C4-2B (cell line): ENCODE results near the gene PIP4K2C.

Experiments used
- H3K27ac ChIP-seq: fragments of 450-650 bp; 2 replicates; pipeline ENCODE4 v1.5.1; 2017
- ZFX ChIP-seq: fragments of 450-650 bp; IDR thresholded peaks from 2 replicates; pipeline ENCODE4 v1.6.1; 2017
- TF ChIP-seq, protein P1 (sequence below): fragments of 450-650 bp; conservative IDR thresholded peaks from 2 replicates; pipeline ENCODE4 v1.5.1; 2017; ENCODE audit warnings: mild to moderate bottlenecking

The PIP4K2C gene

DNA sequence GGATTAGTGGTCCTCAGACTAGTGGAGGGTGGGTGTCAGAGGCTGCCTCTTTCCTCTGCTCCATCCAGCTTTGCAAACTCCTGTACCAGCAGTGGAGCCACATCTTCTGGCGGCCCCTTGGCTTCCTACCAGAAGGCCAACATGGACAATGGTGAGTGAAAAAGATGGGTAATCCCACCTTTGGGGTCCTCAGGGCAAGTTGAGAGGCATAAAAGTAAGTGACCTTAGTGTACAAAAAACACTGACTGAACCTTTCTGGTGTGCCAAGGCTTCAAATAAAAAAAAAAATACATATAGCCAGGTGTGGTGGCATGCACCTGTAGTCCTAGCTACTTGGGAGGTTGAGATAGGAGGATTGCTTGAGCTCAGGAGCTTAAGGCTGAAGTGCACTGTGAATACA, 9.2 kb upstream of the PIP4K2C start:
- TF ChIP-seq, protein P1, sequence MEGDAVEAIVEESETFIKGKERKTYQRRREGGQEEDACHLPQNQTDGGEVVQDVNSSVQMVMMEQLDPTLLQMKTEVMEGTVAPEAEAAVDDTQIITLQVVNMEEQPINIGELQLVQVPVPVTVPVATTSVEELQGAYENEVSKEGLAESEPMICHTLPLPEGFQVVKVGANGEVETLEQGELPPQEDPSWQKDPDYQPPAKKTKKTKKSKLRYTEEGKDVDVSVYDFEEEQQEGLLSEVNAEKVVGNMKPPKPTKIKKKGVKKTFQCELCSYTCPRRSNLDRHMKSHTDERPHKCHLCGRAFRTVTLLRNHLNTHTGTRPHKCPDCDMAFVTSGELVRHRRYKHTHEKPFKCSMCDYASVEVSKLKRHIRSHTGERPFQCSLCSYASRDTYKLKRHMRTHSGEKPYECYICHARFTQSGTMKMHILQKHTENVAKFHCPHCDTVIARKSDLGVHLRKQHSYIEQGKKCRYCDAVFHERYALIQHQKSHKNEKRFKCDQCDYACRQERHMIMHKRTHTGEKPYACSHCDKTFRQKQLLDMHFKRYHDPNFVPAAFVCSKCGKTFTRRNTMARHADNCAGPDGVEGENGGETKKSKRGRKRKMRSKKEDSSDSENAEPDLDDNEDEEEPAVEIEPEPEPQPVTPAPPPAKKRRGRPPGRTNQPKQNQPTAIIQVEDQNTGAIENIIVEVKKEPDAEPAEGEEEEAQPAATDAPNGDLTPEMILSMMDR = no peak
- TF ChIP-seq ZFX = no peak
- H3K27ac ChIP-seq = no peak overlapping the region

DNA sequence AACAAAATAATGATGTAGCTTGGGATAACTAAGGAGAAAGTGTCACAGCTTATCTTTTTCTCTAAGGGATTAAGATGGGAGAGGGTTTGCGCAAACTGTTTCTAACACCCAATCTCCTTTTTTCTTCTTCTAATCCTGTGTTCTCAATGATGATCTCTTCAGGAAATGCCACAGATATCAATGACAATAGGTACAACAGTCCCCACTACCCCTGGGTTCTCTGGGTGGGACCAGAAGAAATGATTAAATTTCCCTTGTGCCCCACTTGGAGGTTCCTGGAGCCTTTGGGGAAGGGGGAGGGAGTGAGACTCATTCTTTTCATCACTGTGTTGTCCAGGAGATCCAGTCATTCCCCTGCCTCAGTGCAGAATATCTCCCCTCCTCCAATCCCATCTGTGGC, 8.6 kb upstream of the PIP4K2C start:
- TF ChIP-seq ZFX = no peak
- TF ChIP-seq, protein P1 = no peak
- no peak overlapping the region for H3K27ac ChIP-seq

DNA sequence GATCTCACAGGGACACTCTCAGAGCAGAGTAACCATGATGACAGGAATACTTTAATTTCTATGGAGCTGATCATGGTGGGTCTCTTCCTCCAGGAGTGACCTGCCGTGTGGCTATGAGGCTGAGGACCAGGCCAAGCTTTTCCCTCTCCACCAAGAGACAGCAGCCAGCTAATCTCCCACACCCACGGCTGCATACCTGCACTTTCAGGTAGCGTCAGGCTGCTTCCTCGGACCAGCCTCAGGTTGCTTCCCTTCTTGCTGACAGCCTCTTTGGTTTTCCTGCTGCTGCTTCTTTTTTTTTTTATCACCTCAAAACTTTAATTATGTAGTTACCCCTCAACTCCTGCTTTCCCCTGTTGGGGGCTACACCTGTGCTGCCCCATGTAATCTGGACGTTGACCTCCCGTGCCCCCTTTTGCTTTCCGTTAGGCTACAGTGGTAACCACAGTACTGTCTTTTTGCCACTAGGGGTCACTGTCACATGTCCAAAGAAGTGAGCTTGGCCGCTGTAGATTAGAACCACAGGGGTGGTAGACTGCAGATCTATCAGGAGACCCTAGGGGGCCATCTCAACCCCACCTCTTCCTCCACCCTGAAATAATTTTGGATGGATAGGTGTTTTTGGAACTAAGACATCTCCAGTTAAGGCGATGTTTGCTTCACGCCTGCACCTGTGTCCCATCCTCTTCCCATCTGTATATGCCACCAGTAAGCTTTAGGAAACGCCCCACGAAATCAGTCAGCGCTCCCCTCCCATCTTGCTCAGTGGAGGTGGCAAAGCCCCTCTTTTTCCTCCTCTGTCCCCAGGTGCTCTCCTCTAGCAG, 7.8 kb upstream of the PIP4K2C start:
- H3K27ac ChIP-seq = no peak overlapping the region
- TF ChIP-seq, protein P1 = peak; percentile 96
- no peak for TF ChIP-seq ZFX

DNA sequence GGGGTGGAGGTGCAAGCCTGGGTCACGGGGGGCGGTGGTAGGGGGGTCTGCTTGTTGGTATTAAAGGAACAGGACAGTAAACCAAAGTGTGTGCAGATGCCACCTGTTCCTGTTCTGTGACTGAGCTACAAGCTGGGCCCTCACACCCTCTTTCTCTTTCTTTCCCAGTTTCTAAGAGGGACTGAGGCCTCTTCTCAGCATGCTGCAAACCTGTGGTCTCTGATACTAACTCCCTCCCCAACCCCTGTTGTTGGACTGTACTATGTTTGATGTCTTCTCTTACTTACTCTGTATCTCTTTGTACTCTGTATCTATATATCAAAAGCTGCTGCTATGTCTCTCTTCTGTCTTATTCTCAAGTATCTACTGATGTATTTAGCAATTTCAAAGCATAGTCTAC, 6.9 kb upstream of the PIP4K2C start:
- no peak overlapping the region for H3K27ac ChIP-seq
- no peak for TF ChIP-seq ZFX
- TF ChIP-seq, protein P1 = no peak

DNA sequence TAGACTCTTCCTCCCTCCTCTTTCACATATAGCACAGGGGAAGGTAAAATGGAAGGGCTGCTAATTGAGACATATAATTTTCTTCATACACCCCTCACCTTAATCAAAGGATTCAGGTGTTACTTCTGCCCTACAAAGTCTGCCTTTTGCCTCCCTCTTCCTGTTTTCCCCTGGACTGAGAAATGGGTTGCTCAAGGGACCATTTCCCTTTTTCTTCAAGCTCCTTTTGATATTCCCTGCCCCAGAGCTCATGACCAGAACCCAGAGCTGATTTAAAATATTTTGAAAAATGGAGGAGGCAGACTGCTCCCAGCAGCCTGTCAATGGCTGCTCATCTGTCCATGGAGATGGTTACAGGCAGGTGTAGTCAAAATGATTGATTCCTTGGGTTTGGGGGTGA, 6.3 kb upstream of the PIP4K2C start:
- no peak overlapping the region for H3K27ac ChIP-seq
- TF ChIP-seq ZFX = no peak
- TF ChIP-seq, protein P1 = no peak

DNA sequence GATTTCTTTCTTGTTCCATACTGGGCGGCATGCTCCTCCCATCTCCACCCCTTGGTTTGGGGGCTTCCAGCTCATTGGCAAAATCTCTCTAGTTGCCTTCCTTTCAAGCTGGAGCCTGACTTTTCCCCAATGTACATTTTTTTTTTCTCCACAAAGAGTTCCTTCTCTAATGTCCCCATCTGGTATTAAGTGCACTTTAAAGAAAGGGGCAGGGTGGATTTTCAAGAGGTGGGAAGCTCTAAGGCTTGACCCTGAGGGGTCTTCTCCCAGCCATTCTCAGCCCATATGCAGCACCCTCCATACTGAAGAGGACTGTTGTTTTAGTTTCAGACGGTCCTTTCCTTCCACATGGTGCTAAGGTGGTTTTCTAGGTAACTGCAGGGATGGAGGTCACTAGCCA, 5.8 kb upstream of the PIP4K2C start:
- TF ChIP-seq, protein P1 = no peak
- no peak for TF ChIP-seq ZFX
- no peak overlapping the region for H3K27ac ChIP-seq

DNA sequence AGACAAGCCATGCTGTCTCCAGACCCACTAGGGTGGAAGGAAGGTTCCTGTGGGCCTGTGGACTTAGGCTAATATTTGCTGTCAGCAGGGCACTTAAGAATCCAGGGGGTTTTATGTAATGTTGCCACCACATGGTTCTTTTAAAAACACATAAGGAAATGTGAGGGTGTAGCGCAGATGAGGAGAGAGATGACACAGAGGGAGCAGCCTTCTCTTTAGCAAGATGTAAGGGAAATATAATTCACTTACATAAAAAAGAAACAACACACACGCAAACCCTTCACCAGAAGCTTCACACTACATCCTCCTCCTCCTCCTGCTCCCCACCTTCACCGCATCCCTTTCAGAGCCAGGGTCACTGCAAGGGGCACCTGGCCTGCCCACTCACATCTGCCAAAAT, 4.9 kb upstream of the PIP4K2C start:
- TF ChIP-seq, protein P1 = no peak
- no peak for TF ChIP-seq ZFX
- H3K27ac ChIP-seq = no peak overlapping the region
